Ascending aorta (tissue), 2 donors: Measurements from ENCODE around the gene CARD19. TPM values are rescaled to one million over a fixed set of nuclear protein-coding genes. Genes with fewer than 3 reads are reported as not detected.
A peak's percentile ranks its signal among the peaks of the same experiment; 100 is the strongest.
"Not testable (repeated sequence)": the region's sequence is repeated elsewhere in the genome, so short reads cannot be mapped to it uniquely, and the experiment has no call there.

Experiments used
- DNase-seq, 2 donors: peaks; one replicate each; pipeline ENCODE4 v3.0.0-alpha.2; 2019; ENCODE audit warnings: low spot score in 2 of 2
- H3K27ac ChIP-seq, 2 donors: fragments of 200-600 bp; sonication (generic); one replicate each; pipeline ENCODE4 v1.5.1; 2016 to 2017; ENCODE audit warnings: mild to moderate bottlenecking in 1 of 2
- H3K27me3 ChIP-seq: fragments of 200-600 bp; sonication (generic); one replicate; pipeline ENCODE4 v1.5.1; 2017
- H3K36me3 ChIP-seq, 2 donors: fragments of 200-600 bp; sonication (generic); one replicate each; pipeline ENCODE4 v1.5.1; 2016
- H3K4me1 ChIP-seq, 2 donors: fragments of 200-600 bp; sonication (generic); one replicate each; pipeline ENCODE4 v1.5.1; 2016 to 2017; ENCODE audit warnings: mild to moderate bottlenecking in 1 of 2
- H3K4me3 ChIP-seq, 2 donors: fragments of 200-600 bp; sonication (generic); one replicate each; pipeline ENCODE4 v1.5.1; 2016 to 2017; ENCODE audit warnings: mild to moderate bottlenecking in 1 of 2
- H3K9me3 ChIP-seq, 2 donors: fragments of 200-600 bp; sonication (generic); one replicate each; pipeline ENCODE4 v1.5.1; 2016
- CTCF ChIP-seq, 3 experiments: fragments of 200-600 bp in 2 of 3; fragments of 450-650 bp in 1 of 3; sonication (generic) in 2 of 3; IDR thresholded peaks; one replicate each; pipeline ENCODE4 v1.5.1; 2016 to 2019; ENCODE audit warnings: antibody characterized with exemption in 3 of 3, mild to moderate bottlenecking in 1 of 3, moderate library complexity in 1 of 3
- intact Hi-C: fragments of 100-400 bp; cut with DNase I; formaldehyde crosslinking; loops from one replicate; pipeline ENCODE4 v1.15.1; 2023
- total RNA-seq: library from RNA; depleted of rRNA; stranded (reverse); fragments of >200 nt; gene quantifications from one replicate; pipeline ENCODE4 v1.1.0, GENCODE V29; 2016

The CARD19 gene
- total RNA-seq, 1 donor from 2014 or later, result 212 TPM

GRCh38 chr9:93097511-93098201, 1.6 kb downstream of the CARD19 start:
- Histone ChIP-seq H3K27me3 (no peaks in the 10 kb centered on the region), H3K4me3 (peak overlapping the region; percentile 81 to 96), H3K36me3 (no peaks in the 10 kb centered on the region), H3K27ac (peak overlapping the region; percentile 96 to 97), H3K4me1 (peaks cover 22 to 39% of the 10 kb centered on the region in 2 donors), H3K9me3 (no peaks in the 10 kb centered on the region)
- intact Hi-C loops, result loop anchor here (2.0 to 10.0 kb wide), 6 partner anchors 21 to 983 kb away; partner anchors contain the start of genes BICD2, FAM120A, FAM120AOS and SPTLC1
- peak; percentile 5 to 72 for DNase-seq
- TF ChIP-seq CTCF (IDR thresholded peaks at IDR 0.05), result no peak

- Histone ChIP-seq H3K27ac (peak overlapping the region; percentile 96 to 97), H3K4me3 (peak overlapping the region; percentile 81 to 96), H3K9me3 (no peaks in the 10 kb centered on the region), H3K4me1 (peaks cover 22 to 39% of the 10 kb centered on the region in 2 donors), H3K27me3 (no peaks in the 10 kb centered on the region), H3K36me3 (no peaks in the 10 kb centered on the region)
- DNase-seq, result peak; percentile 89 to 97
- TF ChIP-seq CTCF (IDR thresholded peaks at IDR 0.05), result no peak
- intact Hi-C loops, result loop anchor here (2.0 to 10.0 kb wide), 5 partner anchors 20 to 984 kb away; partner anchors contain the start of genes FAM120A, FAM120AOS and SPTLC1
These were observed 2.4 kb downstream of the CARD19 start for GRCh38 chr9:93098236-93098946.

- H3K36me3 ChIP-seq, result peaks cover 0 to 12% of the 10 kb centered on the region in 2 donors
- no peaks in the 10 kb centered on the region for H3K27me3 ChIP-seq
- H3K4me1 ChIP-seq, result peaks cover 22 to 33% of the 10 kb centered on the region in 2 donors
- peak overlapping the region; percentile 96 to 97 for H3K27ac ChIP-seq
- H3K9me3 ChIP-seq, result peaks cover 0 to 10% of the 10 kb centered on the region in 2 donors
- peak; percentile 7 to 63 for DNase-seq
- intact Hi-C loops, result loop anchor here (2.0 to 10.0 kb wide), 5 partner anchors 19 to 985 kb away; partner anchors contain the start of genes FAM120A, FAM120AOS and SPTLC1
- no peak overlapping the region for H3K4me3 ChIP-seq
- no peak for TF ChIP-seq CTCF (IDR thresholded peaks at IDR 0.05)
These were observed 3.7 kb downstream of the CARD19 start for GRCh38 chr9:93099551-93100275.

- Histone ChIP-seq H3K4me3 (no peak overlapping the region), H3K27ac (peak overlapping the region; percentile 96 to 97), H3K9me3 (peaks cover 0 to 10% of the 10 kb centered on the region in 2 donors), H3K36me3 (peaks cover 0 to 13% of the 10 kb centered on the region in 2 donors), H3K27me3 (no peaks in the 10 kb centered on the region), H3K4me1 (peaks cover 19 to 33% of the 10 kb centered on the region in 2 donors)
- peak in 1 of 2 donors; percentile 58 for DNase-seq
- no peak for TF ChIP-seq CTCF (IDR thresholded peaks at IDR 0.05)
- intact Hi-C loops, result no loop called here
These were observed 4.2 kb downstream of the CARD19 start for GRCh38 chr9:93100276-93100636.

GRCh38 chr9:93101086-93101485, 5.1 kb downstream of the CARD19 start:
- peaks cover 0 to 13% of the 10 kb centered on the region in 2 donors for H3K36me3 ChIP-seq
- intact Hi-C loops, H3K27me3 ChIP-seq, H3K4me3 ChIP-seq, H3K9me3 ChIP-seq, H3K27ac ChIP-seq: not testable (repeated sequence)
- peaks cover 19 to 33% of the 10 kb centered on the region in 2 donors for H3K4me1 ChIP-seq
- peak in 1 of 2 donors; percentile 58 for DNase-seq
